K562 (cell line): ENCODE measurements around the gene WASHC4. TPM values are rescaled to one million over a fixed set of nuclear protein-coding genes. Genes with fewer than 3 reads are reported as not detected.

ENCODE experiments used
- ADNP ChIP-seq: fragments of 200-800 bp; sonication (Bioruptor generic); IDR thresholded peaks from 2 replicates; pipeline ENCODE4 v1.6.1; 2016; ENCODE audit warnings: missing genetic modification characterization, missing compliant biosample characterization
- ATF6 ChIP-seq: sonication (generic); formaldehyde crosslinking; IDR thresholded peaks from 2 replicates; pipeline ENCODE4 v1.4.0; 2020; ENCODE audit warnings: mild to moderate bottlenecking, missing genetic modification reagents
- CXXC5 ChIP-seq: fragments of 250-450 bp; sonication (Bioruptor Pico); IDR thresholded peaks from 2 replicates; pipeline ENCODE4 v1.8.0; 2022; ENCODE audit warnings: inconsistent platforms, mild to moderate bottlenecking, moderate library complexity
- DDX20 ChIP-seq: fragments of 450-650 bp; IDR thresholded peaks from 2 replicates; pipeline ENCODE4 v1.6.1; 2016; ENCODE audit warnings: missing genetic modification characterization, low read depth, mild to moderate bottlenecking, missing compliant biosample characterization, moderate library complexity
- EP300 ChIP-seq: IDR thresholded peaks from 2 replicates; pipeline ENCODE4 v1.6.1; 2012; ENCODE audit warnings: low read length, improper control_type of control experiment
- FOSL1 ChIP-seq: fragments of 200-800 bp; sonication (Bioruptor generic); conservative IDR thresholded peaks from 2 replicates; pipeline ENCODE4 v1.6.1; 2016; ENCODE audit warnings: missing genetic modification characterization, missing compliant biosample characterization
- GTF3C2 ChIP-seq: IDR thresholded peaks from 3 replicates; pipeline ENCODE4 v1.6.1; 2011; ENCODE audit warnings: borderline replicate concordance, mild to moderate bottlenecking, moderate library complexity; ENCODE audit not compliant: insufficient read length; ENCODE audit errors: extremely low read depth
- ID3 ChIP-seq, 2 experiments: fragments of 250-450 bp in 1 of 2; fragments of 450-650 bp in 1 of 2; sonication (Bioruptor Pico) in 1 of 2; IDR thresholded peaks; 2 replicates each; pipeline versions ENCODE4 v1.6.1 to v1.8.0; 2016 to 2021; ENCODE audit warnings: mild to moderate bottlenecking in 2 of 2, moderate library complexity in 2 of 2, missing compliant biosample characterization in 1 of 2, missing genetic modification characterization in 1 of 2
- MCM7 ChIP-seq, 2 experiments: fragments of 450-650 bp; IDR thresholded peaks; 2 replicates each; pipeline ENCODE4 v1.6.1; 2016 to 2018
- MEF2A ChIP-seq: IDR thresholded peaks from 2 replicates; pipeline ENCODE4 v1.6.1; 2011; ENCODE audit warnings: low read depth, mild to moderate bottlenecking, low read length, moderate library complexity; ENCODE audit not compliant: control insufficient read depth
- NONO ChIP-seq, 2 experiments: fragments of 200-400 bp in 1 of 2; fragments of 450-650 bp in 1 of 2; formaldehyde crosslinking in 1 of 2; IDR thresholded peaks; 2 replicates each; pipeline ENCODE4 v1.6.1; 2017; ENCODE audit warnings: low read depth in 2 of 2, mild to moderate bottlenecking in 2 of 2, moderate library complexity in 2 of 2, low read length in 1 of 2
- NR2C1 ChIP-seq, 2 experiments: fragments of 450-650 bp; IDR thresholded peaks; 2 replicates each; pipeline ENCODE4 v1.6.1; 2017; ENCODE audit warnings: mild to moderate bottlenecking in 2 of 2, antibody characterized with exemption in 1 of 2, inconsistent platforms in 1 of 2, missing compliant biosample characterization in 1 of 2, missing genetic modification characterization in 1 of 2
- POLR2B ChIP-seq: fragments of 450-650 bp; IDR thresholded peaks from 2 replicates; pipeline ENCODE4 v1.6.1; 2018; ENCODE audit warnings: low read depth; ENCODE audit not compliant: partially characterized antibody
- RAD21 ChIP-seq, 2 experiments: fragments of 250-450 bp in 1 of 2; fragments of 450-650 bp in 1 of 2; sonication (Bioruptor Pico) in 1 of 2; formaldehyde crosslinking in 1 of 2; IDR thresholded peaks in 1 of 2; conservative IDR thresholded peaks in 1 of 2; 2 replicates each; pipeline versions ENCODE4 v1.4.0 to v1.8.0; 2020 to 2022; ENCODE audit warnings: mild to moderate bottlenecking in 2 of 2, moderate library complexity in 1 of 2
- RBM15 ChIP-seq: fragments of 200-400 bp; formaldehyde crosslinking; IDR thresholded peaks from 2 replicates; pipeline ENCODE4 v1.6.1; 2018; ENCODE audit warnings: mild to moderate bottlenecking, low read length, moderate library complexity; ENCODE audit not compliant: insufficient read depth
- SNAPC5 ChIP-seq: fragments of 250-450 bp; sonication (Bioruptor Pico); IDR thresholded peaks from 2 replicates; pipeline ENCODE4 v1.8.0; 2021; ENCODE audit warnings: moderate library complexity, mild to moderate bottlenecking, inconsistent platforms
- SNIP1 ChIP-seq: fragments of 450-650 bp; IDR thresholded peaks from 2 replicates; pipeline ENCODE4 v1.7.1; 2017; ENCODE audit warnings: low read depth, mild to moderate bottlenecking
- SOX6 ChIP-seq: fragments of 450-650 bp; IDR thresholded peaks from 2 replicates; pipeline ENCODE4 v1.6.1; 2014; ENCODE audit warnings: mild to moderate bottlenecking
- SRSF1 ChIP-seq: fragments of 200-400 bp; formaldehyde crosslinking; IDR thresholded peaks from 2 replicates; pipeline ENCODE4 v1.6.1; 2017; ENCODE audit warnings: mild to moderate bottlenecking, low read depth, low read length, moderate library complexity
- ZC3H4 ChIP-seq: sonication (generic); formaldehyde crosslinking; IDR thresholded peaks from 2 replicates; pipeline ENCODE4 v1.9.0; 2021; ENCODE audit warnings: missing genetic modification reagents, borderline replicate concordance
- ZEB2 ChIP-seq: fragments of 450-650 bp; IDR thresholded peaks from 2 replicates; pipeline ENCODE4 v1.6.1; 2016
- ZNF239 ChIP-seq: fragments of 250-450 bp; sonication (Bioruptor Pico); IDR thresholded peaks from 2 replicates; pipeline ENCODE4 v1.4.0; 2020; ENCODE audit warnings: mild to moderate bottlenecking
- ZNF589 ChIP-seq: fragments of 200-800 bp; sonication (Bioruptor generic); IDR thresholded peaks from 2 replicates; pipeline ENCODE4 v1.6.1; 2016; ENCODE audit warnings: low read depth, missing genetic modification characterization, missing compliant biosample characterization
- ZNF785 ChIP-seq: fragments of 250-450 bp; sonication (Bioruptor Pico); IDR thresholded peaks from 2 replicates; pipeline ENCODE4 v1.4.0; 2020; ENCODE audit warnings: mild to moderate bottlenecking
- ZNF79 ChIP-seq: fragments of 250-450 bp; sonication (Bioruptor Pico); IDR thresholded peaks from 2 replicates; pipeline ENCODE4 v1.4.0; 2020; ENCODE audit warnings: low read depth, mild to moderate bottlenecking, moderate library complexity
- polyA plus RNA-seq, 8 experiments: library from polyadenylated mRNA; depleted of rRNA in 4 of 8; stranded (reverse) in 5 of 8; unstranded in 3 of 8; fragments of >200 nt; fragmentation: Nextera tagmentation in 2 of 8; fragmentation: Illumina TruSeq in 1 of 8; extraction: Ambion mirVana in 2 of 8; extraction: Trizol in 1 of 8; gene quantifications; 2 replicates each; pipeline versions ENCODE4 v1.2.1 to v1.2.3, GENCODE V29; 2011 to 2014; ENCODE audit warnings: inconsistent platforms in 1 of 8, missing spikeins in 1 of 8
- total RNA-seq, 7 experiments: library from RNA; depleted of rRNA in 6 of 7; stranded (reverse); fragments of >200 nt in 6 of 7; fragmentation: Illumina TruSeq in 2 of 7; extraction: Trizol in 2 of 7; gene quantifications; 2 replicates each; pipeline versions ENCODE4 v1.2.1 to v1.2.3, GENCODE V29; 2011 to 2021; ENCODE audit warnings: low replicate concordance in 1 of 7

WASHC4 gene
- total and polyA plus RNA-seq, 9 of the 15 experiments (the other 6 are each of a cell fraction or from before 2014, with no cell fraction given), result 12.5 to 38.5 (median 21.3) TPM

- TF ChIP-seq GTF3C2 (no peak), POLR2B (no peak), ZNF239 (CRISPR knock-in tag) (no peak), MEF2A (no peak), ZEB2 (no peak), SRSF1 (no peak), SOX6 (no peak), ZNF589 (CRISPR knock-in tag) (no peak), CXXC5 (CRISPR knock-in tag) (no peak), ZNF79 (no peak), NR2C1 (IDR thresholded peaks at IDR 0.05) (no peak), NR2C1 (tag; IDR thresholded peaks at IDR 0.05) (no peak), DDX20 (tag) (no peak), ZNF785 (CRISPR knock-in tag) (no peak), SNAPC5 (CRISPR knock-in tag) (no peak), ID3 (CRISPR knock-in tag; IDR thresholded peaks at IDR 0.05) (no peak), ID3 (tag; IDR thresholded peaks at IDR 0.05) (no peak), RBM15 (no peak), ADNP (tag) (no peak), SNIP1 (peak; percentile 51; the same call in 1 of the 2 replicates), MCM7 (IDR thresholded peaks at IDR 0.05) (no peak), EP300 (no peak), ZC3H4 (CRISPR knock-in tag) (no peak), ATF6 (no peak), RAD21 (CRISPR knock-in tag; conservative IDR thresholded peaks at IDR 0.05 in 1 of 2, IDR thresholded peaks at IDR 0.05 in 1 of 2) (no peak), NONO (IDR thresholded peaks at IDR 0.05; ENCODE audit: low read depth in 2 of 2, low read length in 1 of 2) (no peak), FOSL1 (tag) (peak; percentile 61)
Measured at GRCh38 chr12:105120551-105120950, 13.0 kb downstream of the WASHC4 start (continued).
